AML-193 (cell line): ENCODE measurements around the gene OR1L4.

Experiments used
- DNase-seq, 2 experiments: peaks; one replicate each; lab custom pipeline; 2025; lab: John Stamatoyannopoulos, UW

OR1L4 gene

DNA sequence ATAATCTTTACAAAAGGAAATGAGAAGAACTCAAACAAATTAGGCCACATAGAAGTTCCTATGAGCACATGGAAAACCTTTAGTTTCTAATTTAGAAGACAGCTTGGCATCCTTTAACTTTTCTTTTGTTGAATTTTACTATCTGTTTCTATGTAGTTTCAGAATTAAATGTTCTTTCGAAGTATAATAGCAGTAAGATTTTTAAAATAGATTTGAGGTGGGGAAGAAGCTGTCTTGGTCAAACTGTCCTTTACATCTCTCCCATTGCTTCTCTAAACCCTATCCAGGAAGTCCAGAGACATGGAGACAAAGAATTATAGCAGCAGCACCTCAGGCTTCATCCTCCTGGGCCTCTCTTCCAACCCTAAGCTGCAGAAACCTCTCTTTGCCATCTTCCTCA is at the start of gene OR1L4:
OR1L4 (plus strand) TSS at position 301 of the 400 bp plus-strand sequence; CDS start at position 301, 0 bp downstream.
- DNase-seq = no peak

DNA sequence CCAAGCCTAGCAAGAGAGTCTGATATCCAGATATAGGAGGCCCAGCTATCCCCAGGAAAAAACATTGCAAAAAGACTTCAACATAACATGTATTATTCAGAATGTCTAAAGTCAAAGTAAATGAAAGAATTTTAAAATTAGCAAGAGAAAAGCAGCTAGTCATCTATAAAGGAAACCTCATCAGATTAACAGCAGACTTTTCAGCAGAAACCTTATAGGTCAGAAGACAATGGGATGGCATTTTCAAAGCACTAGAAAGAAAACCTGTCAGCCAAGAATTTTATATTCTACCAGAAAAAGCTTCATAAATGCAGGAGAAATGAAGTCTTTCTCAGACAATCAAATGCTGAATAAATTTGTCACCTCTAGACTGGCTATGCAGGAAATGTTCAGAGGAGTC is 38.9 kb upstream of the OR1L4 start:
- no peak for DNase-seq

GRCh38 chr9:122695696-122696095 is 28.1 kb upstream of the OR1L4 start:
- DNase-seq = no peak

DNA sequence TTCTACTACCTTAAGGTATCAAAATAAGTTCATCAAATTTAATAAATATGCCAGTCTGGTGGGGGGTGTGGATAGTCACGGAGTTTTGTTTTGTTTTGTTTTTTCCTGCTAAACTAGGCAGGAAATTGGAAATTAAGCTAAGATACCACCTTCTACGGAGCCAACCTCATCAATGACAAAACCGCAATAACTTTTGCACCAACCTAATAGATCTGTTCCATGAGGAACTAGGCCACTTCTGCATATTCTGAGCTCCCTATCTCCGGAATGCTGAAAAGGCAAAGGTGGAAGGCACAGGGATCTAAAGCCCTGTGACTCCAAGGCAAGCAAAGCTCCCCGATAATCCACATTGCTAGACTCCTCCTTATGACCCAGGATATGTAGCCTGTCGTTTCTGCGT is 5.8 kb upstream of the OR1L4 start:
- DNase-seq = no peak

GRCh38 chr9:122719218-122719617 is 4.6 kb upstream of the OR1L4 start:
- no peak for DNase-seq

- DNase-seq = no peak
Observed at GRCh38 chr9:122742003-122742402, 18.2 kb downstream of the OR1L4 start, which contains the start of gene OR1L6. OR1L6 (plus strand) TSS chr9:122742303; CDS start chr9:122749848, 7,545 bp downstream.

GRCh38 chr9:122754825-122755224 is 31.0 kb downstream of the OR1L4 start:
- no peak for DNase-seq

GRCh38 chr9:122767817-122768216 is 44.0 kb downstream of the OR1L4 start:
- no peak for DNase-seq
